ENCODE measurements around the gene DPP6.

The DPP6 gene

GRCh38 chr7:154743206-154743605, 691.0 kb downstream of the DPP6 start:
- no peak for DNase-seq

- no peak for DNase-seq
These were observed 692.2 kb downstream of the DPP6 start for GRCh38 chr7:154744256-154744860.

- no peak for DNase-seq
These were observed 692.7 kb downstream of the DPP6 start for GRCh38 chr7:154744861-154745258.

GRCh38 chr7:154746571-154747360, 694.6 kb downstream of the DPP6 start:
- DNase-seq, result no peak

- DNase-seq, result no peak
These were observed 696.0 kb downstream of the DPP6 start for GRCh38 chr7:154748089-154748786.

GRCh38 chr7:154750353-154750801, 698.2 kb downstream of the DPP6 start:
- DNase-seq, result no peak

- no peak for DNase-seq
These were observed 701.0 kb downstream of the DPP6 start for GRCh38 chr7:154753226-154753625.

- DNase-seq, result no peak
These were observed 705.6 kb downstream of the DPP6 start for GRCh38 chr7:154757756-154758155.

- DNase-seq, result no peak
These were observed 707.8 kb downstream of the DPP6 start for GRCh38 chr7:154759989-154760388.

- DNase-seq, result no peak
These were observed 712.9 kb downstream of the DPP6 start for GRCh38 chr7:154765118-154765517.

- DNase-seq, result no peak
These were observed 714.9 kb downstream of the DPP6 start for GRCh38 chr7:154767142-154767541.

GRCh38 chr7:154767821-154768415, 715.7 kb downstream of the DPP6 start:
- no peak for DNase-seq

GRCh38 chr7:154769001-154769400, 716.8 kb downstream of the DPP6 start:
- DNase-seq, result no peak

- no peak for DNase-seq
These were observed 717.3 kb downstream of the DPP6 start for GRCh38 chr7:154769527-154769926.

GRCh38 chr7:154770361-154770760, 718.2 kb downstream of the DPP6 start:
- no peak for DNase-seq

- no peak for DNase-seq
These were observed 718.8 kb downstream of the DPP6 start for GRCh38 chr7:154770962-154771361.

GRCh38 chr7:154774303-154774969, 722.2 kb downstream of the DPP6 start:
- DNase-seq, result no peak

GRCh38 chr7:154775681-154776080, 723.5 kb downstream of the DPP6 start:
- DNase-seq, result no peak

- no peak for DNase-seq
These were observed 724.2 kb downstream of the DPP6 start for GRCh38 chr7:154776350-154776749.

- DNase-seq, result no peak
These were observed 724.8 kb downstream of the DPP6 start for GRCh38 chr7:154777023-154777422.

GRCh38 chr7:154777489-154777888, 725.3 kb downstream of the DPP6 start:
- no peak for DNase-seq

GRCh38 chr7:154777908-154778307, 725.7 kb downstream of the DPP6 start:
- no peak for DNase-seq

Data from DMS153 (cell line).